T-helper 1 cell treated with Interleukin-12 subunit alpha and Interleukin-12 subunit beta and Interleukin-4 antibody, amounts not matched to agents 30 μg/mL and 1 μg/mL, for 36 hours (primary cell): ENCODE measurements around the gene ZNF438.
"Not testable (repeated sequence)": the region's sequence is repeated elsewhere in the genome, so short reads cannot be mapped to it uniquely, and the experiment has no call there.

ENCODE experiments used
- H3K27ac Mint-ChIP-seq: one replicate; pipeline ENCODE4 v1.8.0; 2021; ENCODE audit warnings: mild to moderate bottlenecking, mixed read lengths
- H3K27me3 Mint-ChIP-seq: one replicate; pipeline ENCODE4 v1.8.0; 2021; ENCODE audit warnings: low read depth, mixed read lengths
- H3K36me3 Mint-ChIP-seq: one replicate; pipeline ENCODE4 v1.8.0; 2021; ENCODE audit warnings: low read depth, mixed read lengths
- H3K4me1 Mint-ChIP-seq: one replicate; pipeline ENCODE4 v1.8.0; 2021; ENCODE audit warnings: low read depth, mixed read lengths
- H3K4me3 Mint-ChIP-seq: one replicate; pipeline ENCODE4 v1.8.0; 2021; ENCODE audit warnings: mild to moderate bottlenecking, moderate library complexity, mixed read lengths
- H3K9me3 Mint-ChIP-seq: one replicate; pipeline ENCODE4 v1.8.0; 2021; ENCODE audit warnings: mixed read lengths

ZNF438 gene

GRCh38 chr10:30800368-30800767 is 231.3 kb downstream of the ZNF438 start:
- peaks cover 9% of the 10 kb centered on the region for H3K9me3 Mint-ChIP-seq
- no peak overlapping the region for H3K4me3 Mint-ChIP-seq
- no peaks in the 10 kb centered on the region for H3K27me3 Mint-ChIP-seq
- H3K36me3 Mint-ChIP-seq: peaks cover 2% of the 10 kb centered on the region
- H3K4me1 Mint-ChIP-seq: peaks cover 10% of the 10 kb centered on the region
- H3K27ac Mint-ChIP-seq: no peak overlapping the region

GRCh38 chr10:30798646-30799185 is 232.9 kb downstream of the ZNF438 start:
- H3K27ac Mint-ChIP-seq: no peak overlapping the region
- no peak overlapping the region for H3K4me3 Mint-ChIP-seq
- H3K27me3 Mint-ChIP-seq: no peaks in the 10 kb centered on the region
- peaks cover 2% of the 10 kb centered on the region for H3K36me3 Mint-ChIP-seq
- peaks cover 4% of the 10 kb centered on the region for H3K9me3 Mint-ChIP-seq
- peaks cover 2% of the 10 kb centered on the region for H3K4me1 Mint-ChIP-seq

GRCh38 chr10:30795024-30795423 is 236.6 kb downstream of the ZNF438 start:
- not testable (repeated sequence) for H3K36me3 Mint-ChIP-seq, H3K9me3 Mint-ChIP-seq, H3K27me3 Mint-ChIP-seq, H3K4me3 Mint-ChIP-seq, H3K27ac Mint-ChIP-seq
- peaks cover 17% of the 10 kb centered on the region for H3K4me1 Mint-ChIP-seq
